DOHH2 (cell line): ENCODE data around the gene WIPF2.
A peak's percentile ranks its signal among the peaks of the same experiment; 100 is the strongest.
"Not testable (repeated sequence)": the region's sequence is repeated elsewhere in the genome, so short reads cannot be mapped to it uniquely, and the experiment has no call there.

Source experiments
- H3F3A ChIP-seq: fragments of 200-600 bp; sonication (generic), shearing (Covaris generic); 2 replicates; pipeline ENCODE4 v1.6.0; 2016; ENCODE audit warnings: antibody characterized with exemption, mild to moderate bottlenecking; ENCODE audit not compliant: control insufficient read depth, insufficient read depth
- H3K27ac ChIP-seq: fragments of 200-600 bp; sonication (generic); 2 replicates; pipeline ENCODE4 v1.5.1; 2014; ENCODE audit warnings: low read depth, mild to moderate bottlenecking, low read length, moderate library complexity
- H3K27me3 ChIP-seq: fragments of 200-600 bp; sonication (generic); 2 replicates; pipeline ENCODE4 v1.6.1; 2014; ENCODE audit warnings: mild to moderate bottlenecking, low read length, mixed read lengths; ENCODE audit not compliant: control insufficient read depth
- H3K36me3 ChIP-seq: fragments of 200-600 bp; sonication (generic); 2 replicates; pipeline ENCODE4 v1.6.1; 2014; ENCODE audit warnings: mild to moderate bottlenecking, low read length, moderate library complexity, mixed read lengths; ENCODE audit not compliant: control insufficient read depth
- H3K4me1 ChIP-seq: fragments of 200-600 bp; sonication (generic); 2 replicates; pipeline ENCODE4 v1.6.1; 2014; ENCODE audit warnings: mild to moderate bottlenecking, low read length, mixed read lengths; ENCODE audit not compliant: control insufficient read depth
- H3K4me2 ChIP-seq: fragments of 200-600 bp; sonication (generic); 2 replicates; pipeline ENCODE4 v1.6.0; 2014; ENCODE audit warnings: mild to moderate bottlenecking, low read length, moderate library complexity
- H3K4me3 ChIP-seq: fragments of 200-600 bp; sonication (generic); 2 replicates; pipeline ENCODE4 v1.5.1; 2014; ENCODE audit warnings: mild to moderate bottlenecking, low read length, mixed read lengths
- H3K79me2 ChIP-seq: fragments of 200-600 bp; sonication (generic); 2 replicates; pipeline ENCODE4 v1.6.1; 2014; ENCODE audit warnings: mild to moderate bottlenecking, low read length, mixed read lengths; ENCODE audit not compliant: control insufficient read depth
- H3K9me2 ChIP-seq: fragments of 200-600 bp; sonication (generic); replicated peaks from 2 replicates; pipeline ENCODE4 v1.6.1; 2014; ENCODE audit warnings: mild to moderate bottlenecking, low read length, mixed read lengths; ENCODE audit not compliant: control insufficient read depth
- H3K9me3 ChIP-seq: fragments of 200-600 bp; sonication (generic); 2 replicates; pipeline ENCODE4 v1.6.1; 2014; ENCODE audit warnings: antibody characterized with exemption, low read length, mixed read lengths; ENCODE audit not compliant: control insufficient read depth, insufficient read depth
- H4K20me1 ChIP-seq: fragments of 200-600 bp; sonication (generic); 2 replicates; pipeline ENCODE4 v1.6.0; 2014; ENCODE audit warnings: low read depth, mild to moderate bottlenecking, antibody characterized with exemption, low read length, moderate library complexity; ENCODE audit not compliant: control insufficient read depth, insufficient read depth
- EZH2phosphoT487 ChIP-seq: fragments of 200-600 bp; sonication (generic); IDR thresholded peaks from 2 replicates; pipeline ENCODE4 v1.6.1; 2017; ENCODE audit warnings: borderline replicate concordance, mild to moderate bottlenecking, antibody characterized with exemption, low read length, moderate library complexity, mixed read lengths
- TF ChIP-seq, protein P1 (sequence below): fragments of 200-600 bp; sonication (generic); IDR thresholded peaks from one replicate; pipeline ENCODE4 v1.5.1; 2014; ENCODE audit warnings: antibody characterized with exemption, mild to moderate bottlenecking, low read depth, low read length; ENCODE audit not compliant: poor library complexity, severe bottlenecking

The WIPF2 gene

GRCh38 chr17:40209404-40210093, 9.6 kb upstream of the WIPF2 start:
- H3K27ac ChIP-seq: no peak overlapping the region

GRCh38 chr17:40213914-40214313, 5.2 kb upstream of the WIPF2 start:
- H3K9me2 ChIP-seq, H3K79me2 ChIP-seq, H4K20me1 ChIP-seq, H3K27ac ChIP-seq, H3K4me3 ChIP-seq, H3F3A ChIP-seq, H3K36me3 ChIP-seq, H3K27me3 ChIP-seq, H3K4me2 ChIP-seq, H3K9me3 ChIP-seq: not testable (repeated sequence)
- peaks cover 16% of the 10 kb centered on the region for H3K4me1 ChIP-seq

More at GRCh38 chr17:40209404-40210093, 9.6 kb upstream of the WIPF2 start:
- Histone ChIP-seq H3K9me3 (no peaks in the 10 kb centered on the region), H3K4me2 (no peak overlapping the region), H3K27me3 (no peaks in the 10 kb centered on the region), H3K79me2 (no peaks in the 10 kb centered on the region), H3K36me3 (no peaks in the 10 kb centered on the region), H3K4me1 (no peaks in the 10 kb centered on the region), H3F3A (no peaks in the 10 kb centered on the region), H3K9me2 (no peaks in the 10 kb centered on the region), H3K4me3 (no peak overlapping the region), H4K20me1 (no peaks in the 10 kb centered on the region)
- TF ChIP-seq EZH2phosphoT487: no peak
- TF ChIP-seq, protein P1, sequence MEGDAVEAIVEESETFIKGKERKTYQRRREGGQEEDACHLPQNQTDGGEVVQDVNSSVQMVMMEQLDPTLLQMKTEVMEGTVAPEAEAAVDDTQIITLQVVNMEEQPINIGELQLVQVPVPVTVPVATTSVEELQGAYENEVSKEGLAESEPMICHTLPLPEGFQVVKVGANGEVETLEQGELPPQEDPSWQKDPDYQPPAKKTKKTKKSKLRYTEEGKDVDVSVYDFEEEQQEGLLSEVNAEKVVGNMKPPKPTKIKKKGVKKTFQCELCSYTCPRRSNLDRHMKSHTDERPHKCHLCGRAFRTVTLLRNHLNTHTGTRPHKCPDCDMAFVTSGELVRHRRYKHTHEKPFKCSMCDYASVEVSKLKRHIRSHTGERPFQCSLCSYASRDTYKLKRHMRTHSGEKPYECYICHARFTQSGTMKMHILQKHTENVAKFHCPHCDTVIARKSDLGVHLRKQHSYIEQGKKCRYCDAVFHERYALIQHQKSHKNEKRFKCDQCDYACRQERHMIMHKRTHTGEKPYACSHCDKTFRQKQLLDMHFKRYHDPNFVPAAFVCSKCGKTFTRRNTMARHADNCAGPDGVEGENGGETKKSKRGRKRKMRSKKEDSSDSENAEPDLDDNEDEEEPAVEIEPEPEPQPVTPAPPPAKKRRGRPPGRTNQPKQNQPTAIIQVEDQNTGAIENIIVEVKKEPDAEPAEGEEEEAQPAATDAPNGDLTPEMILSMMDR: no peak

DNA sequence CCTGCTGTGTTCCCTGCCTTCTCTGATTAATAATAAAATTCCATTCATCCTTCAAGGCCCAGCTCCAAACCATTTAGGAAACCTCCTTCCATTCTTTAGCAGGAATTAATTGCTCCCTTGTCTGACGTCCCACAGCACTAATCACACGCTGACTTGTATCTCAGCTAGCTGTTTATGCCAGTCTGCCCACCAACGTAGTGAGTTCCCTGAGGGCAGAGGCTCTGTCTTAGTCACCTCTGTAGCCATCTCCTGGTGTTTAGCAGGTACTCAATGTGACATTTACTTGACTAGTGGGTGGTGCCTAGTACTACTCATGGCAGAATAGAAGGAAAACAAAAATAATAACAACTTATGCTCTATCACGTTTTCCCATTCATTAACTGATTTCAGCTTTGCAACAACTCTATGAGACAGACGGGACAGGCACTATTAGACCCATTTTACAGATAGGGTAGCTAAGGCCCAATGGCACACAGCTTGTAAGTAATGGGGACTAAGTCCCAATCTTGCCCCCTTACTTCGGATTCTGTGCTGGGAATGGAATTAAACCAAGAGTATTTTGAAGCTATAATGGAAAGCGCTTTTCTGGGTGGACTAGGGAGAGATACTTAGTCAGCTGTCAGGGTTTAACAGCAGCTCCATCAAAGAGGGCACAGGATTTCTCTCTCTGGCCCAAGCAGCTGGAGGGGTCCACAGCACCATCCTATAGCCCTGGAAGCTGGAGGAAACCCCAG, 931 bp upstream of the WIPF2 start:
- no peak for TF ChIP-seq EZH2phosphoT487
- TF ChIP-seq, protein P1: no peak
- peak overlapping the region; percentile 92 for H3K4me3 ChIP-seq
- H3K9me3 ChIP-seq: no peaks in the 10 kb centered on the region
- H4K20me1 ChIP-seq: no peaks in the 10 kb centered on the region
- H3K27me3 ChIP-seq: no peaks in the 10 kb centered on the region
- peaks cover 21% of the 10 kb centered on the region for H3K4me1 ChIP-seq
- no peaks in the 10 kb centered on the region for H3F3A ChIP-seq
- H3K36me3 ChIP-seq: no peaks in the 10 kb centered on the region
- H3K9me2 ChIP-seq: no peaks in the 10 kb centered on the region
- H3K27ac ChIP-seq: peak overlapping the region; percentile 60; the same call in 1 of the 2 replicates
- H3K79me2 ChIP-seq: peaks cover 24% of the 10 kb centered on the region
- H3K4me2 ChIP-seq: peak overlapping the region; percentile 78
